Measurements from ENCODE around the gene CSGALNACT2.
"Not testable (repeated sequence)": the region's sequence is repeated elsewhere in the genome, so short reads cannot be mapped to it uniquely, and the experiment has no call there.

CSGALNACT2 gene

DNA sequence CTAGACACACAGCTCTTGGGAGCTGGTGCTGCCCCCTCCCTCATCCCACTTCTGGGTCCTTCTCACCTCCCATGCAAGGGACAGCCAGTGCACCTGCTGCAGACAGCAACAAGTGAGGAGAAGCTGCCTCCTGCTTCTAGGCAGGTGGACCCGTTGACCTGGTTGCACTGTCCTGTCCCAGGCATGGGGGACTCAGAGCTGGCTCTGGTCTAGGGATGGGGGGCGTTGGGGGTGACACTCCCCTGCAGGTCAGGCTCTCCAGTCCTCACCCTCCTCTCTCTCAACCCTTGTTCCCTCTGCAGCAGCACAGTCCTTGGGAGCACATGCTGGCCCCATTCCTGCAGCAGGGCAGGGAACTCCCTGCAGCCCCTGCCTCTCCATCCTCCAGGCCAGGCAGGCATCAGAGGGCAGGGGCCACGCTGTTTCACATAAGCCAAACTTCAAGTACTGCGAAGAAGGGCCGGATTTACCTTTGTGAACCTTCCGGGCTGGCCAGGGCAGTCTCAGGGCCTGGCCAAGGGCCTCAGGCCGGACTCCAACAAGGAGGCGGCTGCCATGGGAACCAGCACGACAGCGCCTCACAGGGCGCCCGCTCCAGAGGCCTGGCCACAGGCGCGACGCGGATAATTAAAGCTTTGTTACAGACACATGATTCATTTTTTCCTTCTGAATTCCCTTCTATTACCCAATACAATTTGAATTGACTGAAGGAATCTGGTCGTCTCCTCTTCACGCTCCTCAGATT is 80.1 kb downstream of the CSGALNACT2 start:
- TF ChIP-seq, protein P1, sequence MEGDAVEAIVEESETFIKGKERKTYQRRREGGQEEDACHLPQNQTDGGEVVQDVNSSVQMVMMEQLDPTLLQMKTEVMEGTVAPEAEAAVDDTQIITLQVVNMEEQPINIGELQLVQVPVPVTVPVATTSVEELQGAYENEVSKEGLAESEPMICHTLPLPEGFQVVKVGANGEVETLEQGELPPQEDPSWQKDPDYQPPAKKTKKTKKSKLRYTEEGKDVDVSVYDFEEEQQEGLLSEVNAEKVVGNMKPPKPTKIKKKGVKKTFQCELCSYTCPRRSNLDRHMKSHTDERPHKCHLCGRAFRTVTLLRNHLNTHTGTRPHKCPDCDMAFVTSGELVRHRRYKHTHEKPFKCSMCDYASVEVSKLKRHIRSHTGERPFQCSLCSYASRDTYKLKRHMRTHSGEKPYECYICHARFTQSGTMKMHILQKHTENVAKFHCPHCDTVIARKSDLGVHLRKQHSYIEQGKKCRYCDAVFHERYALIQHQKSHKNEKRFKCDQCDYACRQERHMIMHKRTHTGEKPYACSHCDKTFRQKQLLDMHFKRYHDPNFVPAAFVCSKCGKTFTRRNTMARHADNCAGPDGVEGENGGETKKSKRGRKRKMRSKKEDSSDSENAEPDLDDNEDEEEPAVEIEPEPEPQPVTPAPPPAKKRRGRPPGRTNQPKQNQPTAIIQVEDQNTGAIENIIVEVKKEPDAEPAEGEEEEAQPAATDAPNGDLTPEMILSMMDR (IDR thresholded peaks at IDR 0.05; ENCODE audit: insufficient read depth, low read length, poor library complexity, severe bottlenecking) = no peak
- Histone ChIP-seq H3K27me3 (replicated peaks; ENCODE audit: control insufficient read depth, insufficient read depth, low read length) (peaks cover 2% of the 10 kb centered on the region), H3K4me3 (replicated peaks; ENCODE audit: low read depth, low read length) (no peak overlapping the region), H3K36me3 (ENCODE audit: control insufficient read depth, insufficient read depth, low read length) (no peaks in the 10 kb centered on the region)
- no peak for DNase-seq (ENCODE audit: extremely low read depth, insufficient read length)

DNA sequence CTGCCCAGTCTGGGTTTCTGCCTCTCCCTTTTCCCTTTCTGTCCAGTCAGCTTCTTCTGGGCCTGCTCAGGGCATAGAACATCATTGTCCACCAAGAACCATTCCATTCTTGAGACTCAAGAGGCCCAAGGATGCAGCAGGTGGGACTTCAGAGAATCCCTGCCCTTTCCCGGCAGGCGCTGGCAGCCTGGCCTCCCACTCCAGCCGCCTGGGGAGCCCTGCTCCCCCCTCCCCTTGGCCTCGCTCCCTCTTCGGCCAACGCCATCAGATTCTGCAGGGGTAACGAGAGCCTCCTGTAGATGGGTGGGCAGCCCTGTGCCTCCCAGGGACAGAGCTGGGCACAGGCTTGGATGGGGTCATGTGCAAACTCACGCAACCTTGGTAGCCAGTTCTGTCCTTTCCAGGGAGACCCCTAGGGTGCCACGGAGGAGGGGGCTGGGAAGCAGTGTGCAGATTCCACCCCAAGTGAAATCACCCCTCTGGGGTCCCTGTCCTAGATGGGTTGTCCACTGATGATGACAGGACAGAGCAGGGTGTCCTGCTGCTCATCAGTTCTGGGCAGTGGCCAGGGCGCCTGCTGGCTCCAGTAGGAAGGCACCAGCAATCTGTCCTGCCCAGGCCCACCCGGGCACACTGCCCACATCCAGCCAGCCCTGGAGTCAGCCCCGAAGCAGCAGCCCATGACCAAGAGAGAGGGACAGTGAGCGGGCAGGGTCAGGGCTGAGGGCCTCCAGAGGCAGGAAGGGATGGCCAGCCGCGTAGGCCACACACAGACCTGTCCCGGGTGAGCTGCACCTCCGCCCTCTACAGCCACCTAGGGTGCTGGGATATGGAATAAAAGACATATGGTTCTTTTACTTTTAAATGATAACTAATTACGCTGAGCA is 80.9 kb downstream of the CSGALNACT2 start:
- H3K36me3 ChIP-seq (ENCODE audit: control insufficient read depth, insufficient read depth, low read length) = no peaks in the 10 kb centered on the region
- H3K4me3 ChIP-seq (replicated peaks; ENCODE audit: low read depth, low read length) = no peak overlapping the region
- TF ChIP-seq, protein P1 (IDR thresholded peaks at IDR 0.05; ENCODE audit: insufficient read depth, low read length, poor library complexity, severe bottlenecking) = no peak
- H3K27me3 ChIP-seq (replicated peaks; ENCODE audit: control insufficient read depth, insufficient read depth, low read length) = peaks cover 2% of the 10 kb centered on the region
- DNase-seq (ENCODE audit: extremely low read depth, insufficient read length) = no peak

DNA sequence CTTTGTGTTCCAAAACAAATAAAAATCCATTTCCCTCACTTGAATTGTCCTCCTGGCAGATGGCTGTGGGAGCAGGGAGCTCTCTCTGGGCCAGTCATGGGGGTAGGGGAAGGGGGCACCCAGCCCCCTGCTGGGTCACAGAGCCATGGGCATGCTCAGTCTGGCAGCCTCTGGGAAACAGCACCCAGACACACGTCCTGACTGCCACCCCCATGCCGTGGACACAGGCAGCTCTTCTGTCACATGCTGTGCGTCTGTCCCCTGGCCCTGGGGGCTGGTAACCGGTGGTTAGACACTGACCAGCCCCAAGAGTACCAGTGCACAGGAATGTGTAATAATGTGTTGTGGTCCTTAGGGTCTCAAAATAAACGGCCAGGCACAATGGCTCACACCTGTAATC is 81.6 kb downstream of the CSGALNACT2 start:
- Histone ChIP-seq H3K27me3 (replicated peaks; ENCODE audit: control insufficient read depth, insufficient read depth, low read length) (peaks cover 2% of the 10 kb centered on the region), H3K36me3 (ENCODE audit: control insufficient read depth, insufficient read depth, low read length) (no peaks in the 10 kb centered on the region), H3K4me3 (replicated peaks; ENCODE audit: low read depth, low read length) (no peak overlapping the region)
- TF ChIP-seq, protein P1 (IDR thresholded peaks at IDR 0.05; ENCODE audit: insufficient read depth, low read length, poor library complexity, severe bottlenecking) = no peak
- no peak for DNase-seq (ENCODE audit: extremely low read depth, insufficient read length)

DNA sequence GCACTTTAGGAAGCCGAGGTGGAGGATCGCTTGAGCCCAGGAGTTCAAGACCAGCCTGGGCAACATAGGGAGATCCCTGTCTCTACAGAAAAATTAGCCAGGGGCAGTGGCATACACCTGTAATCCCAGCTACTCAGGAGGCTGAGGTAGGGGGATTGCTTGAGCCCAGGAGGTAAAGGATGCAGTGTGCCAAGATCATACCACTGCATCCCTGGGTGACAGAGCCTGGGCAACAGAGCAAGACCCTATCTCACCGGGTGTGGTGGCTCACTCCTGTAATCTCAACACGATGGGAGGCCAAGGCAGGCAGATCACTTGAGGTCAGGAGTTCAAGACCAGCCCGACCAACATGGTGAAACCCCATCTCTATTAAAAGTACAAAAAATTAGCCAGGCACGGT is 82.0 kb downstream of the CSGALNACT2 start:
- H3K4me3 ChIP-seq (replicated peaks; ENCODE audit: low read depth, low read length); H3K27me3 ChIP-seq (replicated peaks; ENCODE audit: control insufficient read depth, insufficient read depth, low read length); H3K36me3 ChIP-seq (ENCODE audit: control insufficient read depth, insufficient read depth, low read length); DNase-seq (ENCODE audit: extremely low read depth, insufficient read length): not testable (repeated sequence)

DNA sequence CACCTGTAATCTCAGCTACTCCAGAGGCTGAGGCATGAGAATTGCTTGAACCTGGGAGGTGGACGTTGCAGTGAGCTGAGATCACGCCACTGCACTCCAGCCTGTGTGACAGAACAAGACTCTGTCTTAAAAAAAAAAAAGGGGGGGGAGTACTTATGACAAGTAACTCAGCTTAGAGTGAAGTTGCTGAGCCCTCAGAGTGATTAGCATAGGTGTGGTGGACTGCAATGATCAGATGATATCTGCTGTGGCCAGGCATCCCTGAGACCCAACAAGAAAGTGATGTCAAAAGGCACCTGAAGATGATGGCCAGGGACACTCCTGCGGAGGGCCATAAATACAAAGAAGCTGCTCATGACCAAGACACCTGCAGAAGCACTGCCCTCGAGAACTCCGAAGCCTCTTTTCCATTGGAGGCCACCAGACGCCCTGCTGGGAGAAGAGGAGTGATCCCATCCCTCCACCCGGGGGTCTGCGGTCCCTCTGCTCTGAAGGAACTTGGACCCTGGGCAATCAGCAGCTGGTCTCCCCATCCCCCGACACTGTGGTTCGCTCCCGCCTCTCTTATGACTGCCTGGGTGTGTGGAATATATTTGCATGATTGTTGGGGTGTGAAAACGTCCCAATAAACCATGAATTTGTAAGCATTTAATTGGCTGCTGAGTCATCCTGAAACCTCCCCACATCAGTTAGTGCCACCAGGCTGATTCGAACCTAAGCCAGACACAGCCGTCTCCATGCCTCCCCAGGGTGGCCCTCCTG is 82.6 kb downstream of the CSGALNACT2 start:
- Histone ChIP-seq H3K36me3 (ENCODE audit: control insufficient read depth, insufficient read depth, low read length) (no peaks in the 10 kb centered on the region), H3K27me3 (replicated peaks; ENCODE audit: control insufficient read depth, insufficient read depth, low read length) (peaks cover 2% of the 10 kb centered on the region), H3K4me3 (replicated peaks; ENCODE audit: low read depth, low read length) (no peak overlapping the region)
- TF ChIP-seq, protein P1 (IDR thresholded peaks at IDR 0.05; ENCODE audit: insufficient read depth, low read length, poor library complexity, severe bottlenecking) = no peak
- no peak for DNase-seq (ENCODE audit: extremely low read depth, insufficient read length)

Data from GM06990 (cell line).